GM18502 (cell line): ENCODE data around the gene ZNF235.
A peak's percentile ranks its signal among the peaks of the same experiment; 100 is the strongest.
"Not testable (repeated sequence)": the region's sequence is repeated elsewhere in the genome, so short reads cannot be mapped to it uniquely, and the experiment has no call there.

ENCODE experiments used
- ATAC-seq: cut with Tn5 transposase; IDR thresholded peaks from one replicate; pipeline ENCODE4 v1.9.1; 2021; ENCODE audit warnings: mild to moderate bottlenecking; ENCODE audit not compliant: unreplicated experiment, poor library complexity

ZNF235 gene

GRCh38 chr19:44304659-44305193 is at the start of gene ZNF235:
ZNF235 (minus strand) TSS chr19:44305025; CDS start chr19:44303404, 1,621 bp downstream.
- ATAC-seq = peak; percentile 88

- ATAC-seq = no peak
These were observed 41.7 kb upstream of the ZNF235 start for GRCh38 chr19:44346556-44346955.

- no peak for ATAC-seq
These were observed 41.1 kb upstream of the ZNF235 start for GRCh38 chr19:44345959-44346358.

DNA sequence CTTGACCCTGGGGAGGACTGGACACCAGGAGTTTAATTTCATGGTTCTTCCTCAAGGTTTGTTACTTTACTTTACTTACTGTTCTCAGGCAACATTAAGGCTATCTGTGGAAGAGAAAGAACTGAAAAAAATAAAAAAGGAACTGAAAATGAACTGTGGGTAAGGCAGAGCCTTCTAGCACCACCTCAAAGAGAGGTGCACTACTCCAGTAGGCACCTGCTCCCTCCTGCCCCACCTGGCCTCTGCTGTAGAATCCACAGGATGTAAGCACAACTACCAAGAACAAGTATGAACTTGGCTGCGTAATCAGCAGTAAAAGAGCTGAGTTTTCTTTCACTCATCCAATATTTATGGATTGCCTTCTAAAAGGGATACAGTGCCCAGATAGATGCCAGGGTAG is 39.4 kb upstream of the ZNF235 start:
- ATAC-seq = no peak

- ATAC-seq = no peak
These were observed 37.0 kb upstream of the ZNF235 start for GRCh38 chr19:44341794-44342193.

DNA sequence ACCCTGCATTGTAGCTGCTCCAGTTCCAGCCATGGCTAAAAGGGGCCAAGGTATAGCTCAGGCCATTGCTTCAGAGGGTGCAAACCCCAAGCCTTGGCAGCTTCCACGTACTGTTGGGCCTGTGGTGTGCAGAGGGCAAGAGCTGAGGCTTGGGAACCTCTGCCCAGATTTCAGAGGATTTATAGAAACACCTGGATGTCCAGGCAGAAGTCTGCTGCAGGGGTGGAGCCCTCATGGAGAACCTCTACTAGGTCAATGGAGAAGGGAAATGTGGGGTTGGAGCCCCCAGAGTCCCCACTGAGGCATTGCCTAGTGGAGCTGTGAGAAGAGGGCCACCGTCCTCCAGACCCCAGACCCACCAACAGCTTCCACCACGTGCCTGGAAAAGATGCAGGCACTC is 29.8 kb upstream of the ZNF235 start:
- ATAC-seq = not testable (repeated sequence)

GRCh38 chr19:44332145-44332544 is 27.3 kb upstream of the ZNF235 start:
- no peak for ATAC-seq

DNA sequence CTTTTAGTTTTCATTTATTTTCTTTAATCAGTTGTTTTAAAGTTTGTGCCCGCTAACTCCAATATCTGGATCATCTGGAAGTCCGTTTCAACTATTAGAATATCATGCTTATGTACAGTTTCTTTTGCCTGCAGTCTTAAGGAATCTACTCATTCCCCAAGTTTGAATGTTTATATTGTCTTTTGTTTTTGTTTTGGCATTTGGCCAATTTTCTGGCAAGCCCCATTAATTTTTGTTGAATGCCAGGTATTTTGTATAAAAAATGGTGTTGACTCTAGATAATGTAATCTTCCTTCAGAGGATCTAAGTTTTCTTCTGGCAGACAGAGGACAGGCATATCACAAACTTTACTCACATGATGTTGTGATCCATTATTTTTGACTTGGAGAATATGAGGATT is 11.1 kb upstream of the ZNF235 start:
- ATAC-seq = no peak

DNA sequence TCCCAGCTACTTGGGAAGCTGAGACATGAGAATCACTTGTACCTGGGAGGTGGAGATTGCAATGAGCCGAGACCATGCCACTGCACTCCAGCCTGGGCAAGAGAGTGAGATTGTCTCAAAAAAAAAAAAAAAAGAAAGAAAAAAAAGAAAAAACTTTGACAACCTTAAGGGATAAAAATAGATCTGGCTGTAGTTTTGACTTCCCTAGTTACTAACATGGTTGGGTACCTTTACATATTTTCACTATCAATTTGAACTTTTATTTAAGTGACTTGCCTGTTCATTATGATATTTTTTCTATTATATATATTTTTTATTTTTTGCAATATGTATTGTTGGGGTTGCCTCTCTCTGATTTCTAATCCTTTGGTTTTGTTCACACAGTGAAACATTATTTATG is 8.4 kb upstream of the ZNF235 start:
- ATAC-seq = no peak

DNA sequence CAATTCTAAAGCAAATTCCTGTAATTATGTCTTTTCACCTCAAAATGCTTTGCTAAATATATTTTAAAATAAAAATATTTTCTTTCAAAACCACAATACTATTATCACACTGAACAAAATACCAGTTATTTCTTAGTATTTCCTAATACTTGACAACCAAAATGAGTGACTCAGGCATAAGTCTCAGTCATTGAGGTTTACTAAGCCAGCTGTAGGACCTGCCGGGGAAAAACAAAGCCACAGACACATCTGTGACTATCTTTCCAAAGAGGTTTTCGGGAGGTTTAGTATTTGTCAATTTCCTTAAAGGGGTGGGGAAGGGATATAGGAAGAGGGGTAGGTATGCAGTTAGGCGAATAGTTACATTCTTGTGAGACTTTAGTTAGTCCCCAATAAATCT is 3.2 kb upstream of the ZNF235 start:
- no peak for ATAC-seq

- ATAC-seq = no peak
These were observed 1.5 kb upstream of the ZNF235 start for GRCh38 chr19:44306283-44306682.

DNA sequence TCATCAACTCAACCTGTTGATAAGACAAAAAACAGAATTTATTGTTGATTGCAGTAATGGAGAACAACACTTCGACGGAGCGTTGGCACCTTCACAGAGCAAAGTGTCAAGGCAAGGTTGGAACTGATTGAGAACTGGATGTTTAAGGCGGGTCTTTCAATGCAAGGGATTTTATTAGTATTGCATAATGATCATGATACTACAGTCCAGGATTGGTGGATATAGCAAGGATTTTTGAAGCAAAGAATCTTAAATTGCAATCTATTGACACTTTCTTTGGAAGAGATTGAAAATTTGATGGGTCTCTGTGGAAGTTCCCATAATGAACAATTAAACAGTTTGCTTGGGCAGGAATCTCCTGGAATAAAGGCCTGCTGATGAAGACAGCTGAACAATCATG is 632 bp upstream of the ZNF235 start:
- ATAC-seq = no peak

- ATAC-seq = no peak
These were observed 753 bp downstream of the ZNF235 start for GRCh38 chr19:44303976-44304568.

DNA sequence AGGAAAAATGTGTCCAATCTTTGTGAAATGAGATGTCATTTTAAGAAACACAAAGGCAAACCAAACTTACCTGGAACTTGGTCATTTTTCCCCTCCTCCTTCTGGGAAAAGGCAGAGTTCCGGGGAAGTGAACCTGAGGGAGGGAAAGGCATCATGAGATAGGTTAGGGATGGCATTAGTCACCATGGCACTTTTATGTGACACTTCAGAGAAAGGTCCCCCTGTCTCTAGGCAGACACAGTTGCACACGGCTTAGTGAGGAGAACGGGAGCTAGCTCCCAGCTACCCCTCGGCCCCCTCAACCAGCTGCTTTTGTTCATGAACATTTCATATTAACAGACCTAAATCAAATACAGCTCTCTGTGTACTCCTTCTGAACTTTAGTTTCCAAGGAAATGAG is 1.5 kb downstream of the ZNF235 start:
- no peak for ATAC-seq

- ATAC-seq = no peak
These were observed 19.9 kb downstream of the ZNF235 start for GRCh38 chr19:44284968-44285367.

GRCh38 chr19:44282846-44283245 is 22.0 kb downstream of the ZNF235 start:
- no peak for ATAC-seq

- no peak for ATAC-seq
These were observed 23.9 kb downstream of the ZNF235 start for GRCh38 chr19:44280916-44281315.

DNA sequence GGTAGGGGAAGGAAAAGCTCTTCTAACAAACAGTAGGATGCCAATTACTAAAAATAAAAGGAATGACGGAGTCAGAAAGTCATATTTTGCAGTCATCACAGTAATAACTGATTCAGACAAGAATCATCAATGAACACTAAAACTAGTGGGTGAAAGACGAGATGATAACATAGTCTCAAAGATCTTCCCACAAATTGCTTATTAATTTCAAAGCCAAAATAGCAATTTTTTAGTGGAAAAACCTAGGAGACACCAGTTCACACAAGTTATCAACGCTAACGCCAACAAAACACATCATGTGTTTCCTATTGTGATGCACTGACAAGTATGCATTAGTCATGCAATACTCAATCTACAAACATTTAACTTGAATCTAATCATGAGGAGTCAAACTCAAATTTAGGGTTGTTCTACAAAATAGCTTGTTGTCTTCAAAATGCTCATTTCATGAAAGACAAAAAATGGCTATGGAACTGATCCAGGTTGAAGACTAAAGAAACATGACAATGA is 26.6 kb downstream of the ZNF235 start:
- ATAC-seq = no peak

GRCh38 chr19:44277331-44277730 is 27.5 kb downstream of the ZNF235 start:
- ATAC-seq = no peak

- no peak for ATAC-seq
These were observed 44.0 kb downstream of the ZNF235 start for GRCh38 chr19:44260695-44261446.

DNA sequence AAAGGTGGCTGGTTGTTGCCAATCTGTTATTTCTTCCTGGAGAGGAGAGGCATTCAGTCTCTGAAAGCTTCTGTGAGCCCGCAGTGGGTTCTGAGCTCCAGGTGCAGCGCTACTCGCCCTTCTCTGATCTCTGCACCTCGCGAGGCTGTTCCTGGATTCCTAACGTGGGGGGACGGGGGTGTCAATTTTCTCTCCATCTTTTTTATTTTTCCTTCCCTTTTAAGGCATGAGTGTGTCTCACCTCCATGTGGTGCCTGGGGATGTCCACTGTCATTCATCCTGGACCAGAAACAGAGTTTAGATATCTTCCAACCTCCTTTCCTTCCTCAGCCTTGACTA is 44.5 kb downstream of the ZNF235 start:
- ATAC-seq = no peak
